ENCODE results near the gene MRPL4.

The MRPL4 gene

GRCh38 chr19:10223488-10224213 lies 28.4 kb upstream of the MRPL4 start:
- Histone ChIP-seq H3K27ac (no peak overlapping the region), H3K4me3 (no peak overlapping the region)
- TF ChIP-seq CTCF (IDR thresholded peaks at IDR 0.05), result no peak
- DNase-seq (ENCODE audit: low spot score), result no peak

GRCh38 chr19:10224337-10224736 lies 27.7 kb upstream of the MRPL4 start:
- no peak overlapping the region for H3K27ac ChIP-seq
- no peak for DNase-seq (ENCODE audit: low spot score)
- H3K4me3 ChIP-seq, result no peak overlapping the region
- TF ChIP-seq CTCF (IDR thresholded peaks at IDR 0.05), result no peak

- H3K4me3 ChIP-seq, result peak overlapping the region; percentile 57
- DNase-seq (ENCODE audit: low spot score), result no peak
- H3K27ac ChIP-seq, result peak overlapping the region; percentile 44 to 88
- TF ChIP-seq CTCF (IDR thresholded peaks at IDR 0.05), result no peak
These were observed 26.0 kb upstream of the MRPL4 start for GRCh38 chr19:10226021-10226375.

GRCh38 chr19:10226376-10227025 lies 25.5 kb upstream of the MRPL4 start:
- peak overlapping the region; percentile 57 for H3K4me3 ChIP-seq
- peak; percentile 93 for DNase-seq (ENCODE audit: low spot score)
- no peak for TF ChIP-seq CTCF (IDR thresholded peaks at IDR 0.05)
- H3K27ac ChIP-seq, result peak overlapping the region; percentile 44 to 88

- H3K4me3 ChIP-seq, result peak overlapping the region; percentile 57
- no peak for TF ChIP-seq CTCF (IDR thresholded peaks at IDR 0.05)
- H3K27ac ChIP-seq, result peak overlapping the region; percentile 44 to 88
- DNase-seq (ENCODE audit: low spot score), result peak; percentile 75
These were observed 24.7 kb upstream of the MRPL4 start for GRCh38 chr19:10227026-10227971.

GRCh38 chr19:10228393-10228792 lies 23.6 kb upstream of the MRPL4 start:
- TF ChIP-seq CTCF (IDR thresholded peaks at IDR 0.05), result no peak
- peak overlapping the region in 1 of 2 donors; percentile 62 for H3K27ac ChIP-seq
- no peak for DNase-seq (ENCODE audit: low spot score)
- H3K4me3 ChIP-seq, result peak overlapping the region; percentile 13
